GM12875 (cell line): ENCODE data around the gene SH2D7.

Experiments
- H3K4me3 ChIP-seq: one replicate; pipeline ENCODE4 v1.5.1; 2011; ENCODE audit warnings: low read depth, low read length, control low read depth
- CTCF ChIP-seq: IDR thresholded peaks from 2 replicates; pipeline ENCODE4 v1.5.1; 2011; ENCODE audit warnings: low read depth, mild to moderate bottlenecking, control low read depth, inconsistent platforms, low read length, moderate library complexity, borderline replicate concordance; ENCODE audit not compliant: insufficient read depth

The SH2D7 gene

GRCh38 chr15:78072080-78072892 is 20.1 kb upstream of the SH2D7 start:
- no peak for TF ChIP-seq CTCF
- no peak overlapping the region for H3K4me3 ChIP-seq

GRCh38 chr15:78073046-78073787 is 19.1 kb upstream of the SH2D7 start:
- no peak overlapping the region for H3K4me3 ChIP-seq
- no peak for TF ChIP-seq CTCF

GRCh38 chr15:78075490-78076230 is 16.7 kb upstream of the SH2D7 start:
- H3K4me3 ChIP-seq: peak overlapping the region; percentile 40
- TF ChIP-seq CTCF: no peak

- H3K4me3 ChIP-seq: peak overlapping the region; percentile 76
- TF ChIP-seq CTCF: 0 out of 2 replicates have a peak, but pooled peaks have one; percentile 2
These were observed 15.9 kb upstream of the SH2D7 start for GRCh38 chr15:78076231-78077052.

GRCh38 chr15:78077053-78077870 is 15.1 kb upstream of the SH2D7 start, which contains the start of gene TBC1D2B:
Gene TBC1D2B (minus strand): TSS chr15:78077711. CDS start chr15:78077652, 59 bp downstream.
- peak within 1 kb of the TSS; percentile 76 for H3K4me3 ChIP-seq
- TF ChIP-seq CTCF: 0 out of 2 replicates have a peak, but pooled peaks have one; percentile 11

GRCh38 chr15:78077871-78078210 is 14.5 kb upstream of the SH2D7 start:
- TF ChIP-seq CTCF: no peak
- peak overlapping the region; percentile 76 for H3K4me3 ChIP-seq
